K562 (cell line): ENCODE measurements around the gene IL20RA. TPM values are rescaled to one million over a fixed set of nuclear protein-coding genes. Genes with fewer than 3 reads are reported as not detected.

Experiments used
- ATAC-seq: fragments of 200-7000 bp; cut with Tn5 transposase; 3 replicates; pipeline ENCODE4 v1.9.1; 2020; ENCODE audit warnings: moderate library complexity
- BruUV-seq: library from RNA; stranded (reverse); fragments of 400-500 nt; replicated peaks from 2 replicates; lab custom pipeline; 2021; lab: Mats Ljungman, UMichigan
- CTCF ChIA-PET: fragments of 300-600 bp; formaldehyde crosslinking; extraction: SDS; loops from one replicate; lab custom pipeline; 2021; ENCODE audit warnings: low intra/inter-chr PET ratio; lab: Yijun Ruan, JAX
- POLR2A ChIA-PET: fragments of 300-600, 350-650 bp; sonication (Branson Sonifier 250); formaldehyde crosslinking; extraction: SDS; loops from one replicate; lab custom pipeline; 2021; ENCODE audit warnings: antibody characterized with exemption, inconsistent platforms; lab: Yijun Ruan, JAX
- DNase-seq, 4 experiments: peaks; one replicate each; pipeline versions ENCODE4 v3.0.0 to v3.0.0-alpha.2; 2011 to 2018; ENCODE audit warnings: low spot score in 3 of 4, mixed read lengths in 3 of 4; ENCODE audit errors: extremely low read depth in 1 of 4
- FAIRE-seq: peaks from 2 replicates; lab custom pipeline; 2011; peaks lifted over from hg19 to GRCh38; lab: Jason Lieb, UNC
- H2AFZ ChIP-seq: 2 replicates; pipeline ENCODE4 v1.6.0; 2011; ENCODE audit warnings: low read depth, low read length, control low read depth, inconsistent platforms
- H3K27ac ChIP-seq: fragments of 200-600 bp; 3 replicates; pipeline ENCODE4 v1.8.0; 2011; ENCODE audit warnings: low read depth, mild to moderate bottlenecking, control low read depth, inconsistent platforms, low read length, moderate library complexity, mixed read lengths; ENCODE audit errors: extremely low read depth
- H3K27me3 ChIP-seq, 2 experiments: fragments of 300-600 bp in 1 of 2; 2 replicates in 1 of 2; 3 replicates in 1 of 2; pipeline versions ENCODE4 v1.6.0 to v1.8.0; 2011; ENCODE audit warnings: inconsistent platforms in 2 of 2, low read length in 2 of 2, mild to moderate bottlenecking in 1 of 2, mixed read lengths in 1 of 2, moderate library complexity in 1 of 2; ENCODE audit not compliant: control insufficient read depth in 2 of 2, insufficient read depth in 2 of 2
- H3K36me3 ChIP-seq: fragments of 300-600 bp; 3 replicates; pipeline ENCODE4 v1.8.0; 2011; ENCODE audit warnings: mild to moderate bottlenecking, low read length, inconsistent platforms; ENCODE audit not compliant: control insufficient read depth, insufficient read depth
- H3K4me1 ChIP-seq, 2 experiments: fragments of 200-600 bp in 1 of 2; replicated peaks in 1 of 2; 2 replicates in 1 of 2; 3 replicates in 1 of 2; pipeline versions ENCODE4 v1.5.1 to v1.8.0; 2011; ENCODE audit warnings: inconsistent platforms in 2 of 2, low read length in 2 of 2, mild to moderate bottlenecking in 1 of 2, mixed read lengths in 1 of 2, moderate library complexity in 1 of 2; ENCODE audit not compliant: control insufficient read depth in 2 of 2, insufficient read depth in 2 of 2
- H3K4me2 ChIP-seq: 2 replicates; pipeline ENCODE4 v1.6.1; 2011; ENCODE audit warnings: low read length, control low read depth, inconsistent platforms, mixed read lengths; ENCODE audit not compliant: insufficient read depth
- H3K4me3 ChIP-seq: fragments of 200-600 bp; sonication (generic), shearing (Covaris generic); 2 replicates; pipeline ENCODE4 v1.5.1; 2016; ENCODE audit warnings: control low read depth, inconsistent platforms
- H3K79me2 ChIP-seq: fragments of 200-600 bp; 3 replicates; pipeline ENCODE4 v1.8.0; 2011; ENCODE audit warnings: low read length, inconsistent platforms; ENCODE audit not compliant: control insufficient read depth, insufficient read depth
- H3K9ac ChIP-seq, 2 experiments: 2 replicates each; pipeline versions ENCODE4 v1.6.0 to v1.6.1; 2011; ENCODE audit warnings: low read depth in 2 of 2, low read length in 2 of 2, control low read depth in 1 of 2, inconsistent platforms in 1 of 2, mild to moderate bottlenecking in 1 of 2, mixed read lengths in 1 of 2; ENCODE audit not compliant: insufficient read depth in 1 of 2
- H3K9me1 ChIP-seq: one replicate; pipeline ENCODE4 v1.6.0; 2011; ENCODE audit warnings: inconsistent platforms, mild to moderate bottlenecking, low read length, moderate library complexity; ENCODE audit not compliant: control insufficient read depth, insufficient read depth
- H3K9me3 ChIP-seq: replicated peaks from 2 replicates; pipeline ENCODE4 v1.5.1; 2011; ENCODE audit warnings: low read depth, low read length, inconsistent platforms; ENCODE audit not compliant: control insufficient read depth, insufficient read depth
- H4K20me1 ChIP-seq: replicated peaks from 2 replicates; pipeline ENCODE4 v1.6.1; 2011; ENCODE audit warnings: low read length, inconsistent platforms, mixed read lengths; ENCODE audit not compliant: control insufficient read depth, insufficient read depth
- CUX1 ChIP-seq: fragments of 200-800 bp; sonication (Bioruptor generic); IDR thresholded peaks from 2 replicates; pipeline ENCODE4 v1.6.1; 2016; ENCODE audit warnings: missing genetic modification characterization, missing compliant biosample characterization
- EP400 ChIP-seq: fragments of 450-650 bp; IDR thresholded peaks from 2 replicates; pipeline ENCODE4 v1.6.1; 2017; ENCODE audit warnings: antibody characterized with exemption, mild to moderate bottlenecking, moderate library complexity
- ERF ChIP-seq: fragments of 450-650 bp; formaldehyde crosslinking; IDR thresholded peaks from 2 replicates; pipeline ENCODE4 v1.4.0; 2020; ENCODE audit warnings: mild to moderate bottlenecking, mixed read lengths
- FUS ChIP-seq: fragments of 200-400 bp; formaldehyde crosslinking; optimal IDR thresholded peaks from 2 replicates; pipeline ENCODE3; 2017; ENCODE audit warnings: low read depth, low read length
- KLF13 ChIP-seq: fragments of 450-650 bp; IDR thresholded peaks from 2 replicates; pipeline ENCODE4 v1.6.1; 2016; ENCODE audit warnings: missing genetic modification characterization, low read depth, mild to moderate bottlenecking, missing compliant biosample characterization, moderate library complexity, borderline replicate concordance
- NFE2L1 ChIP-seq: fragments of 450-650 bp; IDR thresholded peaks from 2 replicates; pipeline ENCODE4 v1.6.1; 2016; ENCODE audit warnings: missing genetic modification characterization, low read depth, mild to moderate bottlenecking, missing compliant biosample characterization, moderate library complexity, borderline replicate concordance
- SRF ChIP-seq, 2 experiments: fragments of 250-450, 450-650 bp in 1 of 2; sonication (Bioruptor Pico) in 1 of 2; sonication (generic) in 1 of 2; formaldehyde crosslinking; IDR thresholded peaks; 2 replicates each; pipeline versions ENCODE4 v1.5.0 to v1.5.1; 2020 to 2022; ENCODE audit warnings: mild to moderate bottlenecking in 1 of 2, missing genetic modification reagents in 1 of 2
- TCFL5 ChIP-seq: fragments of 250-450 bp; sonication (Bioruptor Pico); conservative IDR thresholded peaks from 2 replicates; pipeline ENCODE4 v1.6.1; 2021; ENCODE audit warnings: mild to moderate bottlenecking, moderate library complexity, matching md5 sums
- TEAD1 ChIP-seq, 2 experiments: fragments of 450-650 bp in 1 of 2; sonication (generic) in 1 of 2; formaldehyde crosslinking; IDR thresholded peaks; 2 replicates each; pipeline versions ENCODE4 v1.4.0 to v1.8.0; 2020 to 2022; ENCODE audit warnings: mild to moderate bottlenecking in 2 of 2, missing genetic modification reagents in 1 of 2
- ZNF609 ChIP-seq: sonication (generic); formaldehyde crosslinking; IDR thresholded peaks from 2 replicates; pipeline ENCODE4 v1.8.1; 2023; ENCODE audit warnings: missing genetic modification reagents, mild to moderate bottlenecking, borderline replicate concordance
- WGBS: fragments of 100-300 bp; shearing (Covaris generic); methylation state at CpG from one replicate; pipeline ENCODE4 v1.1.6; 2016; ENCODE audit warnings: low coverage, mixed read lengths; ENCODE audit not compliant: insufficient coverage; ENCODE audit errors: missing lambda C conversion rate; 5-methylcytosine and 5-hydroxymethylcytosine counted together
- in situ Hi-C: fragments of 300-500 bp; cut with MboI; formaldehyde crosslinking; loops from 4 replicates; pipeline ENCODE4 v1.15.0; 2018; ENCODE audit warnings: inconsistent platforms, mixed read lengths
- intact Hi-C: fragments of 100-400 bp; cut with micrococcal nuclease; formaldehyde crosslinking; loops from 2 replicates; pipeline ENCODE4 v1.14.2; 2022
- polyA plus RNA-seq, 8 experiments: library from polyadenylated mRNA; depleted of rRNA in 4 of 8; stranded (reverse) in 5 of 8; unstranded in 3 of 8; fragments of >200 nt; fragmentation: Nextera tagmentation in 2 of 8; fragmentation: Illumina TruSeq in 1 of 8; extraction: Ambion mirVana in 2 of 8; extraction: Trizol in 1 of 8; gene quantifications; 2 replicates each; pipeline versions ENCODE4 v1.2.1 to v1.2.3, GENCODE V29; 2011 to 2014; ENCODE audit warnings: inconsistent platforms in 1 of 8, missing spikeins in 1 of 8
- total RNA-seq, 7 experiments: library from RNA; depleted of rRNA in 6 of 7; stranded (reverse); fragments of >200 nt in 6 of 7; fragmentation: Illumina TruSeq in 2 of 7; extraction: Trizol in 2 of 7; gene quantifications; 2 replicates each; pipeline versions ENCODE4 v1.2.1 to v1.2.3, GENCODE V29; 2011 to 2021; ENCODE audit warnings: low replicate concordance in 1 of 7

Gene IL20RA
- total and polyA plus RNA-seq, 9 of the 15 experiments (the other 6 are each of a cell fraction or from before 2014, with no cell fraction given), result not detected

GRCh38 chr6:136985502-136985901 is 59.3 kb downstream of the IL20RA start:
- no peaks in the 10 kb centered on the region for H3K9me3 ChIP-seq
- CTCF ChIA-PET, result no interaction called here
- H3K27ac ChIP-seq, result no peak overlapping the region
- no peak overlapping the region for H3K4me2 ChIP-seq
- DNase-seq (no peak), FAIRE-seq (no peak), ATAC-seq (no peak)
- H3K27me3 ChIP-seq, result peaks cover 20 to 30% of the 10 kb centered on the region in 2 experiments
- POLR2A ChIA-PET, result interaction anchor here (1.2 kb wide), 1 partner anchor 11 kb away, joined by 3 read pairs; no protein-coding TSS in a partner anchor
- no peaks in the 10 kb centered on the region for H3K36me3 ChIP-seq
- 0% methylated on average over 5 of the region's 5 CpGs for WGBS
- H3K79me2 ChIP-seq, result no peaks in the 10 kb centered on the region
- in situ Hi-C loops (no loop called here), intact Hi-C loops (no loop called here)
- H4K20me1 ChIP-seq, result no peaks in the 10 kb centered on the region
- H2AFZ ChIP-seq, result no peak overlapping the region
- no peak overlapping the region for H3K9ac ChIP-seq
- H3K9me1 ChIP-seq, result no peaks in the 10 kb centered on the region
- peaks cover 0 to 4% of the 10 kb centered on the region in 2 experiments; a peak in 1 of 5 replicates for H3K4me1 ChIP-seq
- BruUV-seq, result no TSS peak
- H3K4me3 ChIP-seq, result no peak overlapping the region
- TF ChIP-seq NFE2L1 (no peak), ERF (CRISPR knock-in tag) (no peak), EP400 (no peak), TEAD1 (CRISPR knock-in tag; IDR thresholded peaks at IDR 0.05) (no peak), CUX1 (no peak), SRF (CRISPR knock-in tag; IDR thresholded peaks at IDR 0.05) (no peak), ZNF609 (CRISPR knock-in tag) (no peak), KLF13 (tag) (no peak), TCFL5 (no peak), FUS (no peak)
